ENCODE results near the gene C19orf47.

DNA sequence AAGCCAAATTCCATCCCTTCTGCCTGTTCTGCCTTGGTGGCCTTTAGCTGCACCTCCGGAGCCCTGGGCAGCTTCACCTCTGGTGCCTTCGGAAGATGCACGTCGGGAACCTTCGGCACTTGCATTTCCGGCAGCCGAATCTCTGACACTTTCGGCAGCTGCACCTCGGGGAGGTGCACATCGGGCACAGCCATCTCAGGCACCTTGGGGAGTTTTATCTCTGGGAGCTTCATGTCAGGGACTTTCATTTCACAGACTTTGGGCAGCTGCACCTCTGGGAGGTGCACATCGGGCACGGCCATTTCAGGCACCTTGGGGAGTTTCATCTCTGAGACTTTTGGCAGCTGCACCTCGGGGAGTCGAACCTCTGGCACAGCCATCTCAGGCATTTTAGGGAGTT, 47.8 kb upstream of the C19orf47 start:
- TF ChIP-seq POLR2A (IDR thresholded peaks at IDR 0.05) (no peak), EP300 (IDR thresholded peaks at IDR 0.05) (no peak)
- TF ChIP-seq, protein P1, sequence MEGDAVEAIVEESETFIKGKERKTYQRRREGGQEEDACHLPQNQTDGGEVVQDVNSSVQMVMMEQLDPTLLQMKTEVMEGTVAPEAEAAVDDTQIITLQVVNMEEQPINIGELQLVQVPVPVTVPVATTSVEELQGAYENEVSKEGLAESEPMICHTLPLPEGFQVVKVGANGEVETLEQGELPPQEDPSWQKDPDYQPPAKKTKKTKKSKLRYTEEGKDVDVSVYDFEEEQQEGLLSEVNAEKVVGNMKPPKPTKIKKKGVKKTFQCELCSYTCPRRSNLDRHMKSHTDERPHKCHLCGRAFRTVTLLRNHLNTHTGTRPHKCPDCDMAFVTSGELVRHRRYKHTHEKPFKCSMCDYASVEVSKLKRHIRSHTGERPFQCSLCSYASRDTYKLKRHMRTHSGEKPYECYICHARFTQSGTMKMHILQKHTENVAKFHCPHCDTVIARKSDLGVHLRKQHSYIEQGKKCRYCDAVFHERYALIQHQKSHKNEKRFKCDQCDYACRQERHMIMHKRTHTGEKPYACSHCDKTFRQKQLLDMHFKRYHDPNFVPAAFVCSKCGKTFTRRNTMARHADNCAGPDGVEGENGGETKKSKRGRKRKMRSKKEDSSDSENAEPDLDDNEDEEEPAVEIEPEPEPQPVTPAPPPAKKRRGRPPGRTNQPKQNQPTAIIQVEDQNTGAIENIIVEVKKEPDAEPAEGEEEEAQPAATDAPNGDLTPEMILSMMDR (IDR thresholded peaks at IDR 0.05), result no peak

Data from tibial nerve (tissue), 4 donors.